Kidney (tissue), 14 donors: ENCODE data around the gene BOD1. TPM values are rescaled to one million over a fixed set of nuclear protein-coding genes. Genes with fewer than 3 reads are reported as not detected.

Source experiments
- DNase-seq, 5 donors: peaks; one replicate each; pipeline ENCODE4 v3.0.0-alpha.2; 2013 to 2020
- FAIRE-seq: peaks from 2 replicates; lab custom pipeline; 2012; peaks lifted over from hg19 to GRCh38; lab: Jason Lieb, UNC
- H3K27ac ChIP-seq, 2 donors: one replicate each; pipeline ENCODE4 v1.7.0; 2013; ENCODE audit warnings: low read depth in 2 of 2, low read length in 2 of 2, inconsistent platforms in 1 of 2
- H3K27me3 ChIP-seq: one replicate; pipeline ENCODE4 v1.7.1; 2013; ENCODE audit warnings: low read length, inconsistent platforms; ENCODE audit not compliant: control insufficient read depth, insufficient read depth
- H3K36me3 ChIP-seq, 3 donors: one replicate each; pipeline versions ENCODE4 v1.7.0 to v1.7.1; 2013; ENCODE audit warnings: low read length in 3 of 3, control low read depth in 1 of 3, inconsistent platforms in 1 of 3; ENCODE audit not compliant: insufficient read depth in 3 of 3, control insufficient read depth in 2 of 3
- H3K4me1 ChIP-seq, 3 donors: one replicate each; pipeline versions ENCODE4 v1.7.0 to v1.7.1; 2013; ENCODE audit warnings: low read length in 3 of 3, inconsistent platforms in 1 of 3, low read depth in 1 of 3; ENCODE audit not compliant: control insufficient read depth in 2 of 3, insufficient read depth in 2 of 3
- H3K4me3 ChIP-seq, 3 donors: one replicate each; pipeline versions ENCODE4 v1.7.0 to v1.8.1; 2013; ENCODE audit warnings: low read length in 3 of 3, control low read depth in 1 of 3, inconsistent platforms in 1 of 3
- H3K9ac ChIP-seq, 3 donors: one replicate each; pipeline versions ENCODE4 v1.7.0 to v1.7.1; 2013; ENCODE audit warnings: low read length in 3 of 3, control low read depth in 1 of 3, inconsistent platforms in 1 of 3
- H3K9me3 ChIP-seq, 3 donors: one replicate each; pipeline versions ENCODE4 v1.7.0 to v1.7.1; 2013; ENCODE audit warnings: low read length in 3 of 3, control low read depth in 1 of 3, inconsistent platforms in 1 of 3; ENCODE audit not compliant: control insufficient read depth in 2 of 3, insufficient read depth in 1 of 3
- intact Hi-C: fragments of 100-400 bp; cut with DNase I; formaldehyde crosslinking; loops from one replicate; pipeline ENCODE4 v1.11.1; 2022
- polyA plus RNA-seq: library from polyadenylated mRNA; stranded (reverse); fragments of 350-450 nt; fragmentation: Illumina TruSeq; extraction: RNeasy Lipid Tissue Mini Kit (QIAGEN cat#74804); gene quantifications from one replicate; pipeline ENCODE4 v1.2.3, GENCODE V29; 2014; ENCODE audit warnings: low read depth, low replicate concordance; ENCODE audit not compliant: insufficient read depth
- total RNA-seq: library from RNA; stranded (reverse); fragmentation: NEBNext Ultra II Directional; extraction: Animal tissue kit (Norgen Biotek cat#: 25700); gene quantifications from one replicate; pipeline ENCODE4 v1.2.1, GENCODE V29; 2021
- TF ChIP-seq, protein P1 (sequence below): IDR thresholded peaks from 3 replicates; pipeline ENCODE4 v1.5.1; 2012; ENCODE audit warnings: mild to moderate bottlenecking, moderate library complexity, borderline replicate concordance; ENCODE audit not compliant: insufficient read depth; ENCODE audit errors: extremely low read depth
- donor health status: control.
- donor health status: control.
- donor health status: control.
- donor health status: control.
- donor health status: control.
- donor health status: DM: yes; HTN: yes; CAD: no.
- donor health status: Normal renal cell carcinoma (clear cell type).

Gene BOD1
- total and polyA plus RNA-seq, 2 donors from 2014 or later: 32.5 to 43.6 TPM

DNA sequence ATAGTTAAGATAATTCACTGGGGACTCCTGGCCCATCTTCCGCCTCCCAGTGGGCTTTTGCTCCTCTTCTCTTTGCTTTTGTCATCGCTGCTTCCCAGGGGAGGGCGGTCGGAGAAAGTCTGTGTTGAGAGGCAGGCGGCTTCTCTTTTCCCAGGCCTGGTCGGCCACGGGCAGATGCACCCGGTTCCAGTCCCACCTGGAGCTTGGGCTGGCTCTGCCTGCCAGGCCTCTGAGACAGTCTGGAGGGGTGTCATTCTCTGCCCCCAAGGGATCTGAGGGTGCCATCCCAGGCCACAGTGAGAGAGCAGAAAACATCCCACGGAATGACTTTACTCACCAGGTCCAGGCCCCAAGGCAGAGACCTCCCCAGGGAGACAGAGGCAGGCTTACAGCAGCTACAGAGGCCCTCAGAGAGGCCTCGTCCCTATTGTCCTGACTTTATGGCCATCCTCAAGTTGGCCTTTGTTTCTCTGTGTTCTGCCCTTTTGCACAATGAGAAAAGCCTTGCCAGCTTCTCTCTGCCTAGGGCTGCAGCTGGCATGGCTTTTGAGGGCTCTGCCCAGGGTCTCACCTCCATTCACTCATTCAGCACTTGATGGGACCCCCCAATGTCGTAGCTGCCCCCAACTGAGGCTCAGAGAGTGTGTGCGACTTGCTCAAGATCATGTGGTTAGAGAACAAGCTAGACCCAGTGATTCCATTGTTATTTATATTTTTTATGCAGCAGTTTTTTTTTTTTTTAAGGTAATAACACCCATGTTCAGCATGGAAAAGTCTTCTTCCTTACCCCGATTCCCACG, 44.2 kb upstream of the BOD1 start:
- Histone ChIP-seq H3K9me3 (no peaks in the 10 kb centered on the region), H3K36me3 (no peaks in the 10 kb centered on the region), H3K27me3 (no peaks in the 10 kb centered on the region), H3K9ac (no peak overlapping the region), H3K4me1 (peaks cover 0 to 8% (median 5%) of the 10 kb centered on the region in 3 donors), H3K27ac (no peak overlapping the region), H3K4me3 (no peak overlapping the region)
- intact Hi-C loops: no loop called here
- TF ChIP-seq, protein P1, sequence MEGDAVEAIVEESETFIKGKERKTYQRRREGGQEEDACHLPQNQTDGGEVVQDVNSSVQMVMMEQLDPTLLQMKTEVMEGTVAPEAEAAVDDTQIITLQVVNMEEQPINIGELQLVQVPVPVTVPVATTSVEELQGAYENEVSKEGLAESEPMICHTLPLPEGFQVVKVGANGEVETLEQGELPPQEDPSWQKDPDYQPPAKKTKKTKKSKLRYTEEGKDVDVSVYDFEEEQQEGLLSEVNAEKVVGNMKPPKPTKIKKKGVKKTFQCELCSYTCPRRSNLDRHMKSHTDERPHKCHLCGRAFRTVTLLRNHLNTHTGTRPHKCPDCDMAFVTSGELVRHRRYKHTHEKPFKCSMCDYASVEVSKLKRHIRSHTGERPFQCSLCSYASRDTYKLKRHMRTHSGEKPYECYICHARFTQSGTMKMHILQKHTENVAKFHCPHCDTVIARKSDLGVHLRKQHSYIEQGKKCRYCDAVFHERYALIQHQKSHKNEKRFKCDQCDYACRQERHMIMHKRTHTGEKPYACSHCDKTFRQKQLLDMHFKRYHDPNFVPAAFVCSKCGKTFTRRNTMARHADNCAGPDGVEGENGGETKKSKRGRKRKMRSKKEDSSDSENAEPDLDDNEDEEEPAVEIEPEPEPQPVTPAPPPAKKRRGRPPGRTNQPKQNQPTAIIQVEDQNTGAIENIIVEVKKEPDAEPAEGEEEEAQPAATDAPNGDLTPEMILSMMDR: no peak
- DNase-seq (no peak), FAIRE-seq (no peak)

DNA sequence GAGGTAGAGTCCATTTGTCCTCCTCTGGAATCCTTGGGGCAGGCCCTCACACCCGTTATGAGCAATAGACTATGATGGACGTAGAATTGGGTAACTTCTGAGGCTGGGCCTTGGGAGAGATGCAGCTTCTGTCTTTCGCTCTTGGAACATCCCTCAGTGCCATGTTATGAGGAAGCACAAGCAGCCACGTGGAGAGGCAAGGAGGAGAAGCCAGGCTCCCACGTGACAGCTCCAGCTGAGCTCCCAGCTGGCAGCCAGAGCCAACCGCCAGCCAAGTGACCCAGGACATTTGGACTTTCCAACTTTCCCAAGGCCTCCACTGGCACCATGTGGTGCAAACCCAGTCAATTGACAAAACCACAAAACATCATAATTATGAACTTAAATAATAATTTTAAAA, 43.0 kb upstream of the BOD1 start:
- no peak overlapping the region for H3K9ac ChIP-seq
- DNase-seq: no peak
- TF ChIP-seq, protein P1: no peak
- H3K27ac ChIP-seq: no peak overlapping the region
- peaks cover 0 to 2% (median 0%) of the 10 kb centered on the region in 3 donors for H3K9me3 ChIP-seq
- intact Hi-C loops: no loop called here
- no peak for FAIRE-seq
- peaks cover 0 to 7% (median 3%) of the 10 kb centered on the region in 3 donors for H3K4me1 ChIP-seq
- H3K27me3 ChIP-seq: no peaks in the 10 kb centered on the region
- H3K36me3 ChIP-seq: no peaks in the 10 kb centered on the region
- H3K4me3 ChIP-seq: no peak overlapping the region

DNA sequence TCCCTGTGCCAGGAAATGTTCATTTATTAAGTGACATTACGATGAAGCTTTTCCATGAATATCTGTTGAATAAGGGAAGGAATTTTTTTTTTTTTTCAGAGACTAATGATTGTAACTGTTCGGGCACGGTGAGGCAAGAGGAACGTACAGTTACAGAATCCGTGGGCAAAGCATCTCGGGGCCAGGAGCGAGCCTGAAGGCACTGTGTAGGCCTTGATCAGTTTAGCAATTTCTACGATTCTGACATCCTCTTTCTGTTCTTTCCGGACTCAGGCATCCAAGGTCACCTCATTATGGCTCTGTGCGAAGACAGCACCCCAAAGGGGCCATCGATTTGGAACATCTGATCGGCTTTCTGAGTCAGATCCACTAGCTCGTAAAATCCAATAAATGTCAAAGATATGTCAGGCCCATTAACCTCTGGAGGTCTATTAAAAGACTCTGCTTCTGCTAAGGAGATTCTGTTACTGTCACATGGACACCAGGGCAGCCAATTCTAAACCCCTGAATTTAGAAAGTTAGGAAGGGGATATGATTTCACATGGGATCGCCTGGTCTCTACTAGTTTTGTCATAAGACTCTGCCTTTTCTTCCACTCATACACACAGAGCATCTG, 41.4 kb upstream of the BOD1 start:
- Histone ChIP-seq H3K27ac (no peak overlapping the region), H3K27me3 (no peaks in the 10 kb centered on the region), H3K36me3 (no peaks in the 10 kb centered on the region), H3K9ac (no peak overlapping the region), H3K4me3 (no peak overlapping the region), H3K9me3 (peaks cover 0 to 5% (median 0%) of the 10 kb centered on the region in 3 donors), H3K4me1 (no peaks in the 10 kb centered on the region)
- intact Hi-C loops: no loop called here
- TF ChIP-seq, protein P1: no peak
- DNase-seq (no peak), FAIRE-seq (no peak)
